Measurements from ENCODE around the gene CTNNA3. TPM values are rescaled to one million over a fixed set of nuclear protein-coding genes. Genes with fewer than 3 reads are reported as not detected.

Gene CTNNA3
- total RNA-seq, 1 experiment from 2014 or later = not detected

DNA sequence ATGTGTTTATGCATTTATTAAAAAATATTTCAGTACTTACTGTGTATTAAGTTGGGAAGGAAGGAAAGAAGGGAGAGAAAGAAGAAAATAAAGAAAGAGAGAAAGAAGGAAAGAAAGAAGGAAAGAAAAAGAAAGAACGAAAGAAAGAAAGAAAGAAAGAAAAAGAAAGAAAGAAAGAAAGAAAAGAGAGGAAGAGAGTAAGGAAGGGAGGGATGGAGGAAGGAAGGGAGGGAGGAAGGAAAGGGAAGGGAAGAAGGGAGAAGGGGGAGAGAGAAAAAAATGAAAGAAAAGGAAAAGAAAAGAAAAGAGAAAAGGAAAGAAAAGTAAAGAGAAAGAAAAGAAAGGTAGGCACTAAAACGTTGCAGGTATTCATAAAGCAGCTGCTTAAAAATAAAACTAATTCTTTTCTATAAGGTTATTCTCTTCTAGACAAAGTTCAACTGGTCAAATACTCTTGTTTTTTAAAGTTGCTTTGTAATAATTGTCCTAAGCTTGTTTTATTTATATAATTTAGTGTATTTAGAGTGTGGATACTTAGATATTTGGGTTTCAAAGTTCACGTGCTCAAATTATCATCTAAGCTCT lies 1473.4 kb downstream of the CTNNA3 start:
- DNase-seq (ENCODE audit: low spot score) = no peak

DNA sequence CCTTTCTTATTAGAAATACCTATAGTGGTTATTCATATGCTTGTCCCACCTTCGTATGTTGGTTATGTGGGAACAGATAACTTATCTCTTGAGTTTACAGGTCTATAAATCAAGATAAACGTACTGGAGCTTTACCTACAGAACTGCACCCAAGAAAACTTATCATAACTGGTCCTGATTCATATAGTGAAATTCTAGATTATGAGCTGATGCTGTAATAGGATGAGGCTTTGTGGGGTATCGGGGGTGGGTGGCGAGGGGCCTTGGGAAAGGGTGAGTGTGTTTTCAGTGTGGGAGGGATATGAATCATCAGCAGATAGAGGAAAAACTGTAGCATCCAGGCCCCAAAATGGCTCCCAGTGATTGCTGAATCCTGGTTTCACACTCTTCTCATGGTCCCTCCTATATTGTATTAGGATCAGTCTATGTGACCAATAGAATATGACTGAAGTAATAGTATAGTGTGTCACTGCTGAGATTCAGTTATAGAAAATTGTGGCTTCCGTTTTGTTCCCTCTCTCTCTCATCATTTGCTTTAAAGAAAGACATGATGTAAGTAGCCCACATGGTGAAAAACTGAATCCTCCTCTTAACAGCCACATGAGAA lies 1476.9 kb downstream of the CTNNA3 start:
- no peak for DNase-seq (ENCODE audit: low spot score)

DNA sequence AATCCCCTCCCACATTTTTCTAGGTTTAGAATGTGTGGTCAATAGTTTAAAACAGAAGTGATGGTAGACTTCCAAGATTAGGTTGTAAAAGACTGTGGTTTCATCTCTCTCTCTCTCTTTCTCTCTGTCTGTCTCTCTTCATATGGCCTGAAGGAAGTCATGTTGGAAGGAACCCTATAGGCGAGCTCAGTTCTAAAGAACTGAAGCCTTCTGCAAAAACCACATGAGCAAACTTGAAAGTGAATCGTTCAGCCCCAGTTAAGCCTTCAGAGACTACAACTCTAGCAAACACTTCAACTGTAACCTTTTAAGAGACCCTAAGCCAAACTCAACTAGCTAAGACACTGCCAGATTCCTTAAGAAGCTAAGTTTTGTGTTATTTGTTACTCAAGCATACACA lies 1477.7 kb downstream of the CTNNA3 start:
- DNase-seq (ENCODE audit: low spot score) = no peak

DNA sequence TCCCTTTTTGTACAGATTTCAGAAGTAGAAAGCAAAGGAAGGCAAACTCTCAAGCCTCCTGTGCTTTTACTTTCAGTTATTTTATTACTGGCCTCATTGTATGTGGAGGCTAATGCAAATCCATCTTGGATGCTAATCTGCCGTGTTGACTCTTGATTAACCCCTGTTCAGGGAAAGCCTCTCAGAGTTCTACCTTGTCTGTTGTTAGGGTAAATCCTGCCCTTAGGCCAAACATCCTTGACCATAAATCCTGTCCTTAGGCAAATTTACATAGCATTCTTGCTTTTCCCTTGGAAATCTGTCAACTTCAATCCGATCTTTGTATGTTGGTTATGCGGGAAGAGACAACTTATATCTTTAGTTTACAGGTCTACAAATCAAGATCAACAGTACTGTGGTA lies 1480.1 kb downstream of the CTNNA3 start:
- DNase-seq (ENCODE audit: low spot score) = no peak

DNA sequence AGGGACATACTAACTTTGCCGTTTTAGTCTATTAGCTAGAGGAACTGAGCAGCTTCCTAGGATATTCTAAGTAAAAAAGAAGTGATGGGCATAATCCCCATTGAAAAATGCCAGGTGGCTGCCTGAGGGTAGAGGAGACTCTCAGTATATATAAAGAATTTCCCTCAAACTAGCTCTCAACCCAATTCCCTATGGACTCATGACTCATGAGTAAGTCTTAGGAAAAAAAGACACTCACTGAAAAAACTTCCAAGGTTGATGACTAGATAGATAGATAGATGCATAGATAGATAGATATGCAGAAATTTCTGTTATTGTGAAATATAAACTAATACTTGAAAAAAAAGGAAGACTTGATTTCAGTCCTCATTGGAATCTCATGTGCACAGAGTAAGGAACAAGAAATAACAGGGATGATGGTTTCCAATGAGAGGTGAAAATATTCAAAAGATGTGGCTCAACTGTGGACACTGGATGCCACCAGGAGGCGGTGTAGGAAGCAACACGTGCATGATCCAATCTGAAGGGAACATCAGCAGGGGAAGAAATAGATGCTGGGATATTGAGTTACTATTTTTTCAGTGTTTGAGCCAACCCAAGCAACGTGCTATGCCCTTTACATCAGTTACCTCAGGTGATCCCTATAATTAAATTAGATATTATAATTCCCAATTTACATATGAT lies 1481.1 kb downstream of the CTNNA3 start:
- DNase-seq (ENCODE audit: low spot score) = peak; percentile 19

DNA sequence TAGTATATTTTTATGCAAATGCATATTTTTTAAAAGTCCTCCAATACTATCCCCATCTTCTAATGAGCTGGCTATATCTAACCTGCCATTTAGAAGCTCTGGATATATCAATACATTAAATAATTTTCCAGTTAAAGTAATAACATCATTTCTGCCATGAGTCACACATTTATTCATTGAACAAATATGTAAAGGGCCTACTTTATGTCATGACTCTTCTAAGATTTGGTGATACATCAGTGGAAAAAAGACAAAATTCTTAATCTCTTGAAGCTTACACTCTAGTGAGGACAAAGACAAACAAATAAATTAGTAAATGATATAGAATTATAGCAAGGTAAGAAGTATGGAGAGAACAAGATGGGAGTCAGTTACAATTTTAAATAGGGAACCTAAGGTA lies 1487.0 kb downstream of the CTNNA3 start:
- DNase-seq (ENCODE audit: low spot score) = no peak

DNA sequence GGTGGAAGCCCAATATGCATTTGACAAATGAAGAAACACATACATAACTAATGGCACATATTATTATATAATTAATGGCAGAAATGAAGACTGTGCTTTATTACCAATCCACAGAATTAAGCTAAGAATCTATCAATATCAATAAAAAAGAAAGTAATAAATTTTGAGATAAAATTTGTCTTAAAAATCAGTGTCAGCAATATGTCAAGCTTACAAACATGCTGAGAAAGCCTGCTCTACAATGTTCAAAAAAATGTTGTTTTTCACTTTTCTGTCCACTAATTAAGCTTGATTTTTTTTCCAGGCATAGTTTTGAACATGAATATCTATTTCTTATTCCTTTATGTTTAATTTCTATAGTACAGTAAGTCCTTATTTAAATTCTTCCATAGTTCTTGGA lies 1491.2 kb downstream of the CTNNA3 start:
- no peak for DNase-seq (ENCODE audit: low spot score)

DNA sequence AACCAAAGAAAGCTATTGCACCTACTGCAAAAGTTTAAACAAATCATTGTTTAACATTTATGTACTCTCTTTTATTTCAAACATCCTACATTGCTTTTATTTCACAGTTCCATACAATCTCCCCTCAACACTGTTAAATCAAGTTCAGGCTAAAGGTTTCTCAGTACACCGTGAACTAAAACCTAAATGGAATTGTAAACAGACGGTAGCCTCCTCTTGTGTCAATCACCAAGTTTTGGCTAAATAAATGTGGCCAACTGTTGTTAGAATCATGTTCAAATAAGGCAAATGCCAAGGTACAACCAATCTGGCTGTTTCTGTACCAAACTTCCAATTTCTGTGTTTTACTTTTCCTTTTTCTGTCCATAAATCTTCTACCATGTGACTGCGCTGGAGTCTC lies 1493.9 kb downstream of the CTNNA3 start:
- no peak for DNase-seq (ENCODE audit: low spot score)

DNA sequence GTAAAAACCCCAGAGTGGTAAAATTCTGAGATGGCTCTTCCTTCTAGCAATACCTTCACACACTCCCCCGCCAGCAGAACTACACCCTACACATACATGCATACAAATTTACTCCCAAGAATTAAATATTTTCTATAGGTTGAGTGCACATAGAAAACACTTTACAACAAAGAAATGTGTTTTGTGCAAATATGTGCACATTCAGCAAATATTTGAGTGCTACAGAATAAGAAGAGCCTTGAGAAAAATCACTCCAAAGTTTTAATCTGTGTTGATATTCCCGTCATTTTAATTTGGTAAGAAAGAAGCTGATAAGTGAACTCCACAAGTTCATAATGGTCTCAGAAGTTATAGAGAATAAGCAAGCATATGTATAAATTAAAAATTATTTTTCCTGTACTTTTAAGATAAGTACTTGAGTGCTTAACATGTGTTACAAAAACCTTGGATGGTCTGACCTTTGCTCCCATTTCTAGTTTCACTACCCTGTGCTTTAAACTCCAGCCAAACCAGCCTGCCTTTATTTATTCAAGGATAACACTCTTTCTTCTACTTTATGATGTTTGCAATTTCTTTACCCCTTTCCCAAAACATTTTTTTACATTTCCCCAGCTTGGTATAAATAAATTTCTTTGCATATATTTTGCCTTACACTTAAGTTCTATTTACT lies 1503.7 kb downstream of the CTNNA3 start:
- DNase-seq (ENCODE audit: low spot score) = no peak

DNA sequence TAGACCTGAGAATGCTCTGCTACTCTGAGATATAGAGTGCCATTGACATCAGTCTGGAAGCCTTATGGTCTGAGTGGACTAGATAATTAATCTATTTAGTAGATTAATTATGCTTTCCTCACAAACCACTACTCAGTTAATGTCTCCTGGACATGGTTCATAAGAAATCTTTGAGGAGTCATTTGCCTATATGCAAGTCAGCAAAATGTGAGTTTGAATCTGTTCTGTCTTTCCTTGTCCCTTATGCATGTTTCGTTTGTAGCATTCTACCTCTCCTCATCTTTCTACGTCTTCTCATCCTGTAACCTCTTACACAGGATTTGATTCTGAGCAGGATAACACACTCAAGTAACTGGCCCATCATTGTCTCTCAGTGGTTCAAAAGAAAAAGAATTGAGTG lies 1505.6 kb downstream of the CTNNA3 start:
- no peak for DNase-seq (ENCODE audit: low spot score)

DNA sequence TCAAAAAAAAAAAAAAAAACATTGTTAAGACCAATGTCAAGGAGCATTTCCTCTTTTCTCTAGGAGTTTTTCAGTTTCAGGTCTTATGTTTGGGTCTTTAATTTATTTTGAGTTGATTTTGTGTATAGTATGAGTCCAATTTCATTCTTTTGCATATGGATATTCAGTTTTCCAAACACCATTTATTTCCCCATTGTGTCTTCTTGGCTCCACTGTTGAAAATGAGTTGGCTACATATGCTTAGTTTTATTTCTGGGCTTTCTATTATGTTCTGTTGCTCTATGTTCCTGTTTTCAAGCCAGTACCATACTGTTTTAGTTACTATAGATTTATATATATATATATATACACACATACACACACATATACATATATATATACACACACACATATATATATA lies 1506.7 kb downstream of the CTNNA3 start:
- DNase-seq (ENCODE audit: low spot score) = no peak

DNA sequence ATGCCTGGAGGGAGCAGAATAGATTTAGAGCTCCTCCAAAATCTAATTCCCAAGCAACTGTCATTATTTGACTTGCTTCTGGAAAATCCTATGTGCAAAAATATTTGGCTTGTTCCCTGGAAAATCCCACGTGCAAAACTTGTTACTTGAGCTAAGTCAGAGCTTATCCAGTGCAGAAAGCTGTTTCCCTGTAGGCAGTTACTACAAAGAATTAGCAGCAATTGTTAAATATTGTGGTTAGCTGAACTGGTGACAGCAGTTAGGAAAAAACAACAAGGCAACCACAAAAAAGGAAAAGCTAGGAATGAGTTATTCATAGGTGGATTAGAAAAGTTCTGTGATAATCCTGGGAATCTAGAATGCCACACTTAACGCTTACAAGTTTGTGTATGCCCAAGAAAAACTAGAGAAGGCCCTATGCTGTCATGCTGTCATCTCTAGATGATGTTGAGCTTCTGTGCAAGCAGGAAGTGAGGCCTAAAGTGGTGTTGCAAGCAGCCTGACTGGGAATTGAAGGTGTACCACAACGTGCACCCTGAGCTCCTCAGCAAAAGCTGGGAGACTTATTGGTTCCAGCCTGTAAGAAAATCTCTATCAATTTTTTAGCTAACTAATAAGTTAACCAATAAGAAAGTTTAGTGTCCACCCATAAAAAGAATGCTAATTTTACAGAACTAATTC lies 1508.8 kb downstream of the CTNNA3 start:
- DNase-seq (ENCODE audit: low spot score) = peak; percentile 48

DNA sequence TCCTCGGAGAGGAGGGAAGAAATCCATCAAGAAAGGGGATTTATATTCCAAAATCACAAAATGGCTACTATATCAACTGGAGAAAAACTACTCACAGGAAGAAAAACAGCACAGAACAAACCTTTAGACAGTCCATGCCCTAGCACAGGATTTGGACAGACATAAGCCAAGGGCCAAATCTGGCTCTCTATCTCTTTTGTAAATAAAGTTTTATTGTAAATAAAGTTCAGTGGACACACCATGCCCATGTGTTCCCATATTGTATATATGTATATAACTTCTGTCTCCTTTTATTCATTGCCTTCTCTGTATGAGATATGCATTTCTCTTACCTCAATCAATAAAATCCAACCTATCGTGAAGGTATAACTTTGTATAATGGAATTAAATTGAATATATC lies 1513.0 kb downstream of the CTNNA3 start:
- no peak for DNase-seq (ENCODE audit: low spot score)

DNA sequence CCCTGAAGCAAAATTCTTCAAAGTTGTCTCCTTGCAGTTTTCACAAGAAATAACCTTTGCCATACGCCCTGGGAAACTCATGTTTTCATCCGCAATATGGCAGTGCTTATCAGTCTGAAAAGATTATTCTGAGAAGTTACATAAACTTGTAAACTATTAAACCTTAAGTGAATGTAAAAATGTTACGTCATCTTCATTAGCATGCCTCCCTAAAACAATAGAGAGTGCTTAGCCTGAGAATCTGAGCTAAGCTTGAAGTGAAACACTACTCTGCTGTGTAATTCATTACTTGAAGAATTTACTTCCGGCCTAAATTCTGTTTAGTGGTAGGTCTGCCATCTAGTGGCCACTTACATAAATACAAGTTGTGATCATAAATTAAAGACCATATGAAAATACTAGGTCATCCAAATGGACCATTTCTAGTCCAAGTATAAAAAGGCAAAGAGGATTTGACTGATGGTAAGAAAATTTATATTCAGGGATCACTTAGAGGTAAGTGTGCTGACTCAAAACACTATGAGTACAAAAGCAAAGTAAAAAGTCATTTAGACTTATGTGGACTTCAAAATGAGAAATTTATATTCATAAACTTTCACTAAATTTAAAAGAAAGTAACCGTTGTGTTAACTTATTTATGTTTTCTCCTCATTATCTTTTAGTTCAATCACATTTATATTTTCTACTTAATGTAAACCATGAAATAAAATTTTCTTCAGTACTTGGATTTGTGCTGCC lies 1515.2 kb downstream of the CTNNA3 start:
- peak; percentile 56 for DNase-seq (ENCODE audit: low spot score)

DNA sequence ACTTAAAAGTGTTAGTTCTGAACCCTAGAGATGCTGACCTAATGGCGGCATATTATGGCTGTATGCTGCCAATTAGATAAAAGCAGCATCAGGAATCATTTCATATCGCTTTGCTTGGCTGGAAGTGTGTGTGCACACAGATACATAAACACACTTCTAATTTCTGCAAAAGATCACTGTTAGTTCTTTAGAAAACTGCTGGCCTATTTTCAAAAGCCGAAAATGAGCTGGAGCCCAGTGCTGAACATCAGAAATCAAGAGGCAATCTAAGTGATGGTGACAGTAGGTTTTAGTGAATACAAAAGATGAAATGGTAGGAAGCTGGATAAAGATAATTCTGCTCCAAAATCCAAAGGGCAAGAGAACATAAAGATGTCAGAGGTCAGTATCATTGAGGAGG lies 1516.0 kb downstream of the CTNNA3 start:
- no peak for DNase-seq (ENCODE audit: low spot score)

DNA sequence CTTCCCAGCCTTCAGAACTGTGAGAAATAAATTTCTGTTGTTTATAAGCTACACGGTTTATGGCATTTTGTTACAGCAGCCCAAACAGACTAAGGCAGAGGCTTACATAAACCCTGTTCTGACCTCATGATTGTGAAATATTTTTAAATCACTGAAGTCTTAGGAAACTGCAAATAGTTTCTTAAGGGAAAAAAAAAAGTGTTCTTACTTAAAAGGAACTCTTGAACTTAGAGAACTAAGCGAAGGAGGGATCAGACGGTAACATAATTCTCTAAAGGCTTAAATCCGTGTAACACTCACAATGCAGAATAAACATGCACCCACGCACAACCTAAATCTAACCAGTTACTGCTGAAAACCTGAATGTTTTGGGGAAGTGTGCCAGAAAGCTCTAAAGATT lies 1519.2 kb downstream of the CTNNA3 start:
- peak; percentile 69 for DNase-seq (ENCODE audit: low spot score)

DNA sequence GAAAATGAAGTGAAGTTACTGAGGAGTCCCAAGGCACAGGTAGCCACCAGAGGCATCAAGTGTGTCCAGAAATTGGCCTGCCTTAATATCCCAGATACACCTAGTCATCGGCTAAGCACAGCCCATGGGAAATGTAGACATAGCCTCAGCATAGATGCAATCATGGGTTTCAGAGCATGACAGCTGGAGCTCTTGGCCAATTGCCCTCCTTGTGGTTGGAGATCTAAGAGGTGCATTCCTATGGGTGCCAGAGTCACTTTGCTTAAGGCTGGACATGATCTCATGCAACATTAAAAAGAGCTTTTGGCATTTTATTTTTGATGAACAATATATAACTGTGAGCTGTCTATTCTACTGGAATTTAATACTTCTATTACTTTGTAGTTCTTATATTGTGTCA lies 1528.2 kb downstream of the CTNNA3 start:
- DNase-seq (ENCODE audit: low spot score) = peak; percentile 65

DNA sequence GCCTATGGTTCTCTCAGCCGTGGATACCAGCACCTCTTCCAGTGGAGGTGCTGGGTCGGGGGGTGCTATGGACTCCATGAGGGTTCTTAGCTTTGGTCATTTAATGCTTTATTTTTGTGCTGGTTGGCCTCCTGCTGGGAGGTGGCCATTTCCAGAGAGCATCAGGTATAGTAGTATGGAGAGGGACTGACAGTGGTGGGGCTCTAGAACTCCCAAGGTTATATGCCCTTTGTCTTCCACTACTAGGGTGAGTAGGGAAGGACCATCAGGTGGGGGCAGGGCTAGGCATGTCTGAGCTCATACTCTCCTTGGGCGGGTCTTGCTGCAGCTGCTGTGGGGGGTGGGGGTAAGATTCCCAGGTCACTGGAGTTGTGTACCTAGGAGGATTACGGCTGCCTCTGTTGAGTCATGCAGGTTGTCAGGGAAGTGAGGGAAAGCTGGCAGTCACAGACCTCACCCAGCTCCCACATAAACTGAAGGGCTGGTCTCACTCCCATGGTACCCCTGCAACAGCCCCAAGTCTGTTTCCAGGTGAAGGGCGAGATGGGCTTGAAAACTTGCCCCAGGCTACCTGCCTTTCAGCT lies 1533.3 kb downstream of the CTNNA3 start:
- no peak for DNase-seq (ENCODE audit: low spot score)

DNA sequence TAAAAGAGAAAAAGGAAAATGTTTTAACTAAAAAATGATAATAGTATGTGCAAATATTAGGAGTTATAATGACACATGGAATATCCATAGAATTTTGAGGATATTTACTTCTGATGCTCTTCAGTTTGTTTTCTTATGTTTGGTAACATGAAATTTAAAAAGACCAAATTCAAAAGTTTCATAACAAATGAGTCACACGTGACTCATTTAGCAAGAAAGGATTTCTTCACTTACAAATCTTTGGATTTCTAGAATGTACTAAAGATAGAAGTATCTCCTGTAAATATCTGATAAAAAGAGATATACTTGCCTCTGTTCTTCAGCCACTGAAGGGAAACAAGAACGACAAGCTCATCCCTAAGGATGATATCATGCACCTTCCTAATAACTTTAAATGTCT lies 1544.6 kb downstream of the CTNNA3 start:
- DNase-seq (ENCODE audit: low spot score) = no peak

DNA sequence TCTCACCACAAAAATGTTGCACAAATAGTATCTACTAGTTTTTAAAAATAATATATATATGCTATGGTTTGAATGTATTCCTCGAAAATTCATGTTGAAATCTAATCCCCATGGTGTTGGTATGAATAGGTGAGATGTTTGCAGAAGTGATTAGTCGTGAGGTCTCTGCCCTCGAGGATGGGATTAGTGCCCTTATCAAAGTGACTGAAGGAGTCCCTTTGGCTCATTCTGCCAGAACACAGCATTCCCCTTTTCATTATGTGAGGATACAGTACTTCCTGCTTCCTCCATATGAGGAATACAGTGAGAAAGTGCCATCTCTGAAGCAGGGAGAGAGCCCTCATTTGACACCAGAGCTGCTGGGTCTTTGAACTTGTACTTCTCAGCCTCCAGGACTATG lies 1547.7 kb downstream of the CTNNA3 start:
- no peak for DNase-seq (ENCODE audit: low spot score)

DNA sequence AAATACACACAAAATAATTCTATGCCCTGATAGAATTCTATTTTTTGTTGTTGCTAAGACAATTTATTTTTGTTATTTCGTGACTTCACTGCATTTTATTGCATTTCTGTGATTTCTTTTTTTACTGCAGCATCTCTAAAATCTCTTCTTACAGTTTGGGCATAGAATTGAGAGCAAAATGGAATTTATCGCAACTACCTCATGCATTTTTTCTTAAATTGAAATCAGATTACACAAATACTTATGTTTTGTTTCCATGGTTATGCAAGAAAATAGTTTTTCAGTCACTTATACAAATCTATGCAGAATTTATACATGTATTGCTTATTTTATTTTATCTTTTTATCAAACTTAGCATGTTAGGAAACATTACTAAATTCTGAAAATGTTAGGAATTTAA lies 1552.0 kb downstream of the CTNNA3 start:
- DNase-seq (ENCODE audit: low spot score) = no peak
